ENCODE measurements around the gene ASCC3.

DNA sequence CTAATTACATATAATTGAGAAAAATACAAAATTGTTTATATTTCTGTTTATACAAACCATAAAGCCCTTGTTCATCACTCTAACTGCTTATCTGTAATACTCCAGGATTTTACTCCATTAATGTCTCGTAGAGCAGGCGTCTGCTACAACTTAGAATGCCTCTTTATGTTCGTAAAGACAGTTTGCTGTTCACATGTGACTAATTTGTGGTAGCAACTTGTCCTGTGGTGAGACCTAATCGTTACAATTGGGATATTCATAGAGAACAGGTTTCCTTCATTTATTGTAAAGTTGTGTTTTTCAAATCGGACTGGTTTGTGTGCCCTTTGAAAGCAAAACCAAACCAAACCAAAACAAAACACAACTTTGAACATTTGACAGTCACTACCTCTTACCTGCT lies 149.7 kb downstream of the ASCC3 start:
- TF ChIP-seq, protein P1, sequence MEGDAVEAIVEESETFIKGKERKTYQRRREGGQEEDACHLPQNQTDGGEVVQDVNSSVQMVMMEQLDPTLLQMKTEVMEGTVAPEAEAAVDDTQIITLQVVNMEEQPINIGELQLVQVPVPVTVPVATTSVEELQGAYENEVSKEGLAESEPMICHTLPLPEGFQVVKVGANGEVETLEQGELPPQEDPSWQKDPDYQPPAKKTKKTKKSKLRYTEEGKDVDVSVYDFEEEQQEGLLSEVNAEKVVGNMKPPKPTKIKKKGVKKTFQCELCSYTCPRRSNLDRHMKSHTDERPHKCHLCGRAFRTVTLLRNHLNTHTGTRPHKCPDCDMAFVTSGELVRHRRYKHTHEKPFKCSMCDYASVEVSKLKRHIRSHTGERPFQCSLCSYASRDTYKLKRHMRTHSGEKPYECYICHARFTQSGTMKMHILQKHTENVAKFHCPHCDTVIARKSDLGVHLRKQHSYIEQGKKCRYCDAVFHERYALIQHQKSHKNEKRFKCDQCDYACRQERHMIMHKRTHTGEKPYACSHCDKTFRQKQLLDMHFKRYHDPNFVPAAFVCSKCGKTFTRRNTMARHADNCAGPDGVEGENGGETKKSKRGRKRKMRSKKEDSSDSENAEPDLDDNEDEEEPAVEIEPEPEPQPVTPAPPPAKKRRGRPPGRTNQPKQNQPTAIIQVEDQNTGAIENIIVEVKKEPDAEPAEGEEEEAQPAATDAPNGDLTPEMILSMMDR (IDR thresholded peaks at IDR 0.05) = no peak
- no peak for TF ChIP-seq POLR2A (IDR thresholded peaks at IDR 0.05)
